Keratinocyte (primary cell): Measurements from ENCODE around the gene FAR1. TPM values are rescaled to one million over a fixed set of nuclear protein-coding genes. Genes with fewer than 3 reads are reported as not detected.

Experiments used
- DNase-seq: peaks from one replicate; pipeline ENCODE4 v3.0.0-alpha.2; 2011; ENCODE audit warnings: low read depth, missing footprints, low spot score
- FAIRE-seq: peaks from 2 replicates; lab custom pipeline; 2011; peaks lifted over from hg19 to GRCh38; lab: Jason Lieb, UNC
- H2AFZ ChIP-seq: 2 replicates; pipeline ENCODE4 v1.6.0; 2012; ENCODE audit warnings: low read length, control low read depth, inconsistent platforms; ENCODE audit not compliant: control insufficient read depth
- H3K27ac ChIP-seq: 2 replicates; pipeline ENCODE4 v1.5.1; 2011; ENCODE audit warnings: low read length; ENCODE audit not compliant: control insufficient read depth, insufficient read depth
- H3K27me3 ChIP-seq: 3 replicates; pipeline ENCODE4 v1.6.0; 2011; ENCODE audit warnings: low read length; ENCODE audit not compliant: control insufficient read depth, insufficient read depth; ENCODE audit errors: extremely low read depth
- H3K36me3 ChIP-seq, 2 experiments: 2 replicates in 1 of 2; 3 replicates in 1 of 2; pipeline ENCODE4 v1.5.1; 2011; ENCODE audit warnings: low read length in 2 of 2, mild to moderate bottlenecking in 1 of 2; ENCODE audit not compliant: control insufficient read depth in 2 of 2, insufficient read depth in 2 of 2; ENCODE audit errors: extremely low read depth in 1 of 2
- H3K4me1 ChIP-seq: 3 replicates; pipeline ENCODE4 v1.5.1; 2011; ENCODE audit warnings: low read length; ENCODE audit not compliant: control insufficient read depth, insufficient read depth; ENCODE audit errors: extremely low read depth
- H3K4me2 ChIP-seq: 3 replicates; pipeline ENCODE4 v1.6.0; 2011; ENCODE audit warnings: low read depth, low read length; ENCODE audit not compliant: control insufficient read depth, insufficient read depth; ENCODE audit errors: extremely low read depth
- H3K4me3 ChIP-seq, 3 experiments: fragments of 200-600 bp in 1 of 3; sonication (generic) in 1 of 3; 2 replicates in 2 of 3; 3 replicates in 1 of 3; pipeline ENCODE4 v1.5.1; 2011 to 2016; ENCODE audit warnings: low read length in 3 of 3, mild to moderate bottlenecking in 3 of 3, control low read depth in 2 of 3, inconsistent platforms in 1 of 3, low read depth in 1 of 3, mixed read lengths in 1 of 3, mixed run types in 1 of 3, moderate library complexity in 1 of 3; ENCODE audit not compliant: control insufficient read depth in 2 of 3, insufficient read depth in 2 of 3; ENCODE audit errors: extremely low read depth in 1 of 3
- H3K79me2 ChIP-seq: 2 replicates; pipeline ENCODE4 v1.6.0; 2012; ENCODE audit warnings: low read length; ENCODE audit not compliant: control insufficient read depth, insufficient read depth
- H3K9ac ChIP-seq: 3 replicates; pipeline ENCODE4 v1.6.0; 2011; ENCODE audit warnings: low read length; ENCODE audit not compliant: control insufficient read depth, insufficient read depth; ENCODE audit errors: extremely low read depth
- H3K9me1 ChIP-seq: 3 replicates; pipeline ENCODE4 v1.6.0; 2011; ENCODE audit warnings: low read length; ENCODE audit not compliant: control insufficient read depth, insufficient read depth; ENCODE audit errors: extremely low read depth
- H3K9me3 ChIP-seq: 2 replicates; pipeline ENCODE4 v1.5.1; 2012; ENCODE audit warnings: low read depth, low read length; ENCODE audit not compliant: control insufficient read depth
- H4K20me1 ChIP-seq: 3 replicates; pipeline ENCODE4 v1.6.0; 2011; ENCODE audit warnings: low read length; ENCODE audit not compliant: control insufficient read depth, insufficient read depth; ENCODE audit errors: extremely low read depth
- CTCF ChIP-seq, 3 experiments: IDR thresholded peaks in 1 of 3; conservative IDR thresholded peaks in 1 of 3; optimal IDR thresholded peaks in 1 of 3; 2 replicates in 2 of 3; 3 replicates in 1 of 3; pipeline versions ENCODE3 to v1.5.1; 2011; ENCODE audit warnings: low read length in 3 of 3, mild to moderate bottlenecking in 3 of 3, moderate library complexity in 2 of 3, control low read depth in 1 of 3, inconsistent platforms in 1 of 3; ENCODE audit not compliant: insufficient read depth in 2 of 3; ENCODE audit errors: extremely low read depth in 1 of 3
- EZH2 ChIP-seq: IDR thresholded peaks from one replicate; pipeline ENCODE4 v1.6.1; 2012; ENCODE audit warnings: inconsistent platforms, mild to moderate bottlenecking, low read length, moderate library complexity
- dilution Hi-C: fragments of 300-500 bp; cut with MboI; formaldehyde crosslinking; loops from one replicate; pipeline ENCODE4 v1.7.0; 2020; ENCODE audit warnings: low sequenced_read_pairs; ENCODE audit not compliant: extremely low pct_ligation_motif_present
- polyA plus RNA-seq, 5 experiments: library from polyadenylated mRNA; depleted of rRNA in 3 of 5; stranded (reverse) in 3 of 5; stranded (forward) in 1 of 5; unstranded in 1 of 5; fragments of >200 nt; gene quantifications; 1 replicate in 1 of 5; 2 replicates in 3 of 5; 3 replicates in 1 of 5; pipeline versions ENCODE4 v1.2.1 to v1.2.3, GENCODE V29; 2011 to 2012; ENCODE audit warnings: missing spikeins in 2 of 5, low read depth in 1 of 5, low replicate concordance in 1 of 5

FAR1 gene
- polyA plus RNA-seq, 1 donor (not counting 4 experiments of a cell fraction or from before 2014, with no cell fraction given), result 140 TPM

- H3K36me3 ChIP-seq, result peaks cover 5 to 16% of the 10 kb centered on the region in 2 experiments
- H3K79me2 ChIP-seq, result no peaks in the 10 kb centered on the region
- dilution Hi-C loops, result no loop called here
- H3K9me1 ChIP-seq, result no peaks in the 10 kb centered on the region
- H3K27me3 ChIP-seq, result no peaks in the 10 kb centered on the region
- H2AFZ ChIP-seq, result no peak overlapping the region
- H3K9me3 ChIP-seq, result no peaks in the 10 kb centered on the region
- no peak for DNase-seq
- H3K27ac ChIP-seq, result no peak overlapping the region
- no peak for TF ChIP-seq CTCF (optimal IDR thresholded peaks at IDR 0.05 in 1 of 3, IDR thresholded peaks at IDR 0.05 in 1 of 3, conservative IDR thresholded peaks at IDR 0.05 in 1 of 3; ENCODE audit: extremely low read depth in 1 of 3, insufficient read depth in 2 of 3, low read length in 3 of 3)
- TF ChIP-seq EZH2, result no peak
- no peak overlapping the region for H3K4me3 ChIP-seq
- FAIRE-seq, result no peak
- H4K20me1 ChIP-seq, result peaks cover 2% of the 10 kb centered on the region
- H3K4me2 ChIP-seq, result no peak overlapping the region
- H3K9ac ChIP-seq, result no peak overlapping the region
- no peaks in the 10 kb centered on the region for H3K4me1 ChIP-seq
Measured at GRCh38 chr11:13726456-13726855, 58.0 kb downstream of the FAR1 start.

- no peak overlapping the region for H3K9ac ChIP-seq
- dilution Hi-C loops, result no loop called here
- FAIRE-seq, result no peak
- no peak overlapping the region for H3K27ac ChIP-seq
- H3K36me3 ChIP-seq, result peaks cover 4 to 16% of the 10 kb centered on the region in 2 experiments
- H3K4me1 ChIP-seq, result no peaks in the 10 kb centered on the region
- no peaks in the 10 kb centered on the region for H3K9me3 ChIP-seq
- no peak overlapping the region for H3K4me3 ChIP-seq
- no peak overlapping the region for H3K4me2 ChIP-seq
- no peaks in the 10 kb centered on the region for H3K9me1 ChIP-seq
- no peak for DNase-seq
- H4K20me1 ChIP-seq, result peaks cover 2% of the 10 kb centered on the region
- no peaks in the 10 kb centered on the region for H3K27me3 ChIP-seq
- no peaks in the 10 kb centered on the region for H3K79me2 ChIP-seq
- TF ChIP-seq CTCF (optimal IDR thresholded peaks at IDR 0.05 in 1 of 3, IDR thresholded peaks at IDR 0.05 in 1 of 3, conservative IDR thresholded peaks at IDR 0.05 in 1 of 3; ENCODE audit: extremely low read depth in 1 of 3, insufficient read depth in 2 of 3, low read length in 3 of 3), result no peak
- no peak for TF ChIP-seq EZH2
- H2AFZ ChIP-seq, result no peak overlapping the region
Measured at GRCh38 chr11:13728076-13728475, 59.6 kb downstream of the FAR1 start.
